Measurements from ENCODE around the gene IL31RA.

IL31RA gene

DNA sequence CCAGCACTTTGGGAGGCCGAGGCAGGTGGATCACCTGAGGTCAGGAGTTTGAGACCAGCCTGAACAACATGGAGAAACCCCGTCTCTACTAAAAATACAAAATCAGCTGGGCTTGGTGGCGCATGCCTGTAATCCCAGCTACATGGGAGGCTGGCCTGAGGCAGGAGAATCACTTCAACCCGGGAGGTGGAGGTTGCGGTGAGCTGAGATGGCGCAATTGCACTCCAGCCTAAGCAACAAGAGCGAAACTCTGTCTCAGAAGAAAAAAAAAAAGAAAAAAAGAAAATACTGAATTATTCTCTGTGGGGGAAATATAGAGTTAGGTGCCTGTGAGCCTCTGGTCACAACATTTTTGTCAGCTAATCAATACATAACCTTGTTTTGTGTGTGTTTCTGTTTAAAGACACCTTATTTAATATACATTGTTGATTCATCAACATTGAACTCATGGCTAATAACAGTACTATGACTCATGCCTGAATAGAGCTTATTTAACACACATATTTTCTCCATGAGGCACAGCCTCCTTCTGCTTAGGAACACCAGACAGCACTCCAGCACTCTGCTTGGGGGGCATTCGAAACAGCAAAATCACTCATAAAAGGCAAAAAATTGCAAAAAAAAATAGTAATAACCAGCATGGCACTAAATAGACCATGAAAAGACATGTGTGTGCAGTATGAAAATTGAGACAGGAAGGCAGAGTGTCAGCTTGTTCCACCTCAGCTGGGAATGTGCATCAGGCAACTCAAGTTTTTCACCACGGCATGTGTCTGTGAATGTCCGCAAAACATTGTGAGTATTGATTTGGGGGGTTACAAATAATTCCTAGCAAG lies at the start of gene IL31RA:
Gene IL31RA (plus strand): TSS at position 519 of the 836 bp plus-strand sequence. CDS start 214 bp downstream, at position 733.
- TF ChIP-seq, protein P1, sequence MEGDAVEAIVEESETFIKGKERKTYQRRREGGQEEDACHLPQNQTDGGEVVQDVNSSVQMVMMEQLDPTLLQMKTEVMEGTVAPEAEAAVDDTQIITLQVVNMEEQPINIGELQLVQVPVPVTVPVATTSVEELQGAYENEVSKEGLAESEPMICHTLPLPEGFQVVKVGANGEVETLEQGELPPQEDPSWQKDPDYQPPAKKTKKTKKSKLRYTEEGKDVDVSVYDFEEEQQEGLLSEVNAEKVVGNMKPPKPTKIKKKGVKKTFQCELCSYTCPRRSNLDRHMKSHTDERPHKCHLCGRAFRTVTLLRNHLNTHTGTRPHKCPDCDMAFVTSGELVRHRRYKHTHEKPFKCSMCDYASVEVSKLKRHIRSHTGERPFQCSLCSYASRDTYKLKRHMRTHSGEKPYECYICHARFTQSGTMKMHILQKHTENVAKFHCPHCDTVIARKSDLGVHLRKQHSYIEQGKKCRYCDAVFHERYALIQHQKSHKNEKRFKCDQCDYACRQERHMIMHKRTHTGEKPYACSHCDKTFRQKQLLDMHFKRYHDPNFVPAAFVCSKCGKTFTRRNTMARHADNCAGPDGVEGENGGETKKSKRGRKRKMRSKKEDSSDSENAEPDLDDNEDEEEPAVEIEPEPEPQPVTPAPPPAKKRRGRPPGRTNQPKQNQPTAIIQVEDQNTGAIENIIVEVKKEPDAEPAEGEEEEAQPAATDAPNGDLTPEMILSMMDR (IDR thresholded peaks at IDR 0.05) = no peak

DNA sequence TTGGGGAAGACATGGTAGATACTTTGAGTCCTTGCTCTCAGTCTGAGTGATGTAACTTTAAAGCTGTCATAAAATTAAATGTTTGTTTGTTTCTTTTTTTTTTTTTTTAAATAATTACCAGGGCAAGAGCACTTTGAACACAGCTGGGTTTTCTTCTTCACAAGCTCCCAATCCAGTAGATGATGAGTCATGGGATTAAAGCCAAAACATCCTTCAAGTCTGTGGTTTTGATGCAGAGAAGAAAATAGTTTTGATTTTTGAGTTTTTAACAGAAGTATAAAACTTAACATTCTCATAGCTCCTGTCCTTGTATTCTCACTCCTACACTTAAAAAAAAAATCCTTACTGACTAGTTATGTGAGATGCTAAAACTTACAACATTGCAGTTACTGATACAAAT lies 34.8 kb upstream of the IL31RA start:
- TF ChIP-seq, protein P1 (IDR thresholded peaks at IDR 0.05) = no peak

DNA sequence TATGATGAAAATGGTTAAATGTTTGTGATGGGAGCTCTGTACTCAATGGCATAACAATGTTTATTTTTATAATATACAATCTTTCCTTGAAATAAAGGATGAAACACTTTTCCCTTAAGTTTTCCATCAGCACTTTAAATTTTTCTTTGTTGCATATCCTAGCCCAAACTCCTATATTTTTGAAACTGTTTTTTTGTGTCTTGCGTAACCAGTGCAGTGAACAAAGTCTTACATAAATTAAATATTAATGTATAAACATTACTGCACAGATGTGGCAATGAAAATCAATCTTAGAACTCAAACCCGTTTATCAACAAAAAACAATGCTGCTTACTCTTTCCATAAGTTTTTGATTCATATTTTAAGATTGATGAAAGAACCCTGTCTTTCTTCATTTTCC lies 34.1 kb upstream of the IL31RA start:
- TF ChIP-seq, protein P1 (IDR thresholded peaks at IDR 0.05) = no peak

DNA sequence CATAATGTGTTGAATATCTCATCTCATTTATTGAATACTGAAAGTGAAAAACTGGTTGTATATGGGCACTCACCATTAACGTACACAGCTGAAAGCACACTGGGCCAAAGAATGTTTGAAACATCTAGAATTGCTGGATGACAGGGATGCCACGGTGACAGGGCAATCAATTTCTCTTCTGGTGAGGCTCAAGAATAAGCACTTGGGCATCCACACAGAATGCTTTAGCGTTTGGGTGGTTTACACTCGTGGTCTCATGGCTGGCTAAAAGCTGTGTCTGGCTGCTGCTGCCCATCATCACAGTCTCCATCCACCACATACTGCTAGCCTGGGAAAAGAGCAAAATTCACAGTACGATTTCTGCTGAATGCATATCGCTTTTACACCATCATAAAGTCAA lies 30.7 kb upstream of the IL31RA start:
- TF ChIP-seq, protein P1 (IDR thresholded peaks at IDR 0.05) = no peak

DNA sequence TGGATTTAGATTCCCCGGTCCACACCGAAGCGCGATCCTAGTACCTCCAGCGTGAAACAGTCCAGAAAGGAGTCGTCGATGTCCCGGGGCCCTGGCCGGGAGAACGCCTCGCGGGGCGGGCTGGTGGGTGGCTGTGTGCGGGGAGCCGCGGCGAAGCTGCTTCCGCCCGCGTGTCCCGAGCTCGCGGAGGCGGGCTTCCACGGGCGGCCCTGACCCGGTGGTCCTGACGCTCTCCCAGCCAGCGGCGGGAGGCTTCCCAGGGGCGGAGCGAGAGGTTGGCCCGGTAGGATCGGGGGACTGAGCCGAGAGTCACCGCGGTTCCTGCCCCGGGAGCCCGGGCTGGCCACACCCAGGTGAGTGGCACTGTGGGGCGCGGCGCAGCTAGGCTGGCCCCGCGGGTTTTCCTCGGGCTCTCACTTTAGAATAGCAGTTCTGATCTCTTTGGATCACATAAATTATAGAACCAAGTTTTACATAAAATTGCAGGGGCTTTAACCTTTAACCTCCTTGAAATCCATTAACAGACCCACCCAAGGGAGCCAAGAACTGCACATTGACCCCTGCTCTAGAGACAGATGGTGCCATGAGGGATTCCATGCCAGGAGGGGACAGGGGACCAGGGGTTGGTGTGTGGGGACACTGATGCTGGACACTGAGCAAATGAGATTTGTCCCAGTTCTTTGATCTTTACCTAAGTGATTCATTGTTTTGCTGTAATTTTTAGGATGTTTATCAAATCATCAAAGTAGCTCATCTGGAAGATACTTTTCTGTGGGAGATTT lies 29.2 kb upstream of the IL31RA start:
- TF ChIP-seq, protein P1 (IDR thresholded peaks at IDR 0.05) = no peak

DNA sequence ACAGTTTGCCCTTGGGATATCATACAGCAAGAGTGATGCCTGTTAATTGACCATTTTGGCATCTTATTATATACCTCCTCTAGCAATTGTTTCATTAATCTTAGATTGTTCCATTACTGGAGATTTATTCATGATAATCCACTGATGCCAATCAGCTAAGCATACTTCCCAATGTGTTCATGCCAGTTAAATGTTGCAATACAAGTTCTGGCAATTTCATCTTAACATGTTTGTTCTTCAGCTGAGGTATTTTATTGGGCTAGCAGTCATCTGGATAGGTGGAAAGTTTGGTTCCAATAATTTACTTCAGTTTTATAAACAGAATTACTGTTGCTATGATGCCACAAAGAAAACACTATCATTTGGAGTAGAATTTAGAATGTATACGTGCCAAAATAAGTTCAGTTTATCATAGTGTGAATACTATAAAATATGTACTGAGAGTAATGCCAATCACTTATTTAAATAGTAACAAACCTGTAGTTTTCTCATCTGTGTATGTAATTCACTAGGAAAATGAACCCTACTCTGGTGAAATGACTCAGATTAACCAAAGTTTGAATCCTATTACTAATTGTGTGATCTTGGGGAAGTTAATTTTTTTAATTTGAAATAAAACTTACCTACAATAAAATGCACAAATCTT lies 27.9 kb upstream of the IL31RA start:
- TF ChIP-seq, protein P1 (IDR thresholded peaks at IDR 0.05) = no peak

DNA sequence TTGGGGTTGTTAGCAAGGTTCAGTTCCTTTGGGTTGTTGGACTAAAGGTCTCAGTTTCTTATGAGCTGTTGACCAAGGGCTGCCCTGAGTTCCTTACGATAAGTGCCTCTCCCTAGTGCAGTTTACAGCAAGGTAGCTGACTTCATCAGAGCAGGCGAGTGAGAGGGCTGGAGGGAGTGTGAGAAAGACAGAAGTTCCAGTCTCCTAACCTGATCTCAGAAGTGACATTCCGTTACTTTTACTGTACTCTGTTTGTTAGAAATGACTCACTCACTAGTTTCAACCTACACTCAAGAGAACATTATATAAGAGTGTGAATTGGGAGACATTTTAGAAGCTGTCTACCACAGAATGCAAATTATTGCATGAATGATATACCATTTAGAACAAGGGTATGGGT lies 21.2 kb upstream of the IL31RA start:
- TF ChIP-seq, protein P1 (IDR thresholded peaks at IDR 0.05) = no peak

Measured in LNCAP (cell line).